ENCODE measurements around the gene IQCC. TPM values are rescaled to one million over a fixed set of nuclear protein-coding genes. Genes with fewer than 3 reads are reported as not detected.

The IQCC gene
- total and polyA plus RNA-seq, 7 donors = 0.60 to 3.9 (median 1.8) TPM

DNA sequence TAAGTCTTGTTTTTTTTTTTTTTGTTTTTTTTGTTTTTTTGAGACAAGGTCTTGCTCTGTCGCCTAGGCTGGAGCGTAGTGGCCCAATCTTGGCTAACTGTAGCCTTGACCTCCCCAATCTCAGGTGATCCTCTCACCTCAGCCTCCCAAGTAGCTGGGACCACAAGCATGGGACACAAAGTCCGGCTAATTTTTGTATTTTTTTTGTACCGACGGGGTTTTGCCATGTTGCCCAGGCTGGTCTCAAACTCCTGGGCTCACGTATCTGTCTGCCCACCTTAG, 51.7 kb downstream of the IQCC start:
- no peaks in the 10 kb centered on the region for H3K9me3 ChIP-seq
- peaks cover 0 to 14% (median 5%) of the 10 kb centered on the region in 4 donors for H3K4me1 ChIP-seq
- no peaks in the 10 kb centered on the region for H3K36me3 ChIP-seq
- no peak for DNase-seq
- H3K27me3 ChIP-seq = no peaks in the 10 kb centered on the region
- no peak overlapping the region for H3K4me3 ChIP-seq
- TF ChIP-seq EP300 (IDR thresholded peaks at IDR 0.05) = no peak
- TF ChIP-seq, protein P1, sequence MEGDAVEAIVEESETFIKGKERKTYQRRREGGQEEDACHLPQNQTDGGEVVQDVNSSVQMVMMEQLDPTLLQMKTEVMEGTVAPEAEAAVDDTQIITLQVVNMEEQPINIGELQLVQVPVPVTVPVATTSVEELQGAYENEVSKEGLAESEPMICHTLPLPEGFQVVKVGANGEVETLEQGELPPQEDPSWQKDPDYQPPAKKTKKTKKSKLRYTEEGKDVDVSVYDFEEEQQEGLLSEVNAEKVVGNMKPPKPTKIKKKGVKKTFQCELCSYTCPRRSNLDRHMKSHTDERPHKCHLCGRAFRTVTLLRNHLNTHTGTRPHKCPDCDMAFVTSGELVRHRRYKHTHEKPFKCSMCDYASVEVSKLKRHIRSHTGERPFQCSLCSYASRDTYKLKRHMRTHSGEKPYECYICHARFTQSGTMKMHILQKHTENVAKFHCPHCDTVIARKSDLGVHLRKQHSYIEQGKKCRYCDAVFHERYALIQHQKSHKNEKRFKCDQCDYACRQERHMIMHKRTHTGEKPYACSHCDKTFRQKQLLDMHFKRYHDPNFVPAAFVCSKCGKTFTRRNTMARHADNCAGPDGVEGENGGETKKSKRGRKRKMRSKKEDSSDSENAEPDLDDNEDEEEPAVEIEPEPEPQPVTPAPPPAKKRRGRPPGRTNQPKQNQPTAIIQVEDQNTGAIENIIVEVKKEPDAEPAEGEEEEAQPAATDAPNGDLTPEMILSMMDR (IDR thresholded peaks at IDR 0.05) = no peak
- TF ChIP-seq POLR2A (IDR thresholded peaks at IDR 0.05) = no peak
- TF ChIP-seq POLR2AphosphoS5 (IDR thresholded peaks at IDR 0.05) = no peak
- no peak overlapping the region for H3K27ac ChIP-seq
- intact Hi-C loops (cut with DNase I) = no loop called here
- 88 to 93% methylated on average over 6 of the region's 6 CpGs for WGBS, 2 donors

Other genes starting within 250 kb of the IQCC start
- 10 to 100 TPM; 67.2 to 80.6 (median 73.6) TPM for gene KHDRBS1, start 191.8 kb upstream of the IQCC start, total RNA-seq
- 10 to 100 TPM; 58.0 to 83.7 (median 66.1) TPM for gene KHDRBS1, start 191.8 kb upstream of the IQCC start, polyA plus RNA-seq
- 1 to 10 TPM; 2.0 to 6.7 (median 3.7) TPM for gene TMEM39B, start 132.7 kb upstream of the IQCC start, total RNA-seq
- gene TMEM39B, start 132.7 kb upstream of the IQCC start, polyA plus RNA-seq = 10 to 100 TPM in 1 of 3 donors, 1 to 10 TPM in 2; 3.6 to 11.9 (median 3.7) TPM
- gene KPNA6, start 97.6 kb upstream of the IQCC start, total RNA-seq = 10 to 100 TPM; 33.4 to 47.0 (median 41.6) TPM
- 10 to 100 TPM in 1 of 3 donors, 1 to 10 TPM in 2; 6.0 to 15.3 (median 9.5) TPM for gene KPNA6, start 97.6 kb upstream of the IQCC start, polyA plus RNA-seq
- gene TXLNA, start 26.0 kb upstream of the IQCC start, total RNA-seq = 10 to 100 TPM; 28.9 to 46.7 (median 36.7) TPM
- 10 to 100 TPM in 2 of 3 donors, 1 to 10 TPM in 1; 9.0 to 35.4 (median 11.6) TPM for gene TXLNA, start 26.0 kb upstream of the IQCC start, polyA plus RNA-seq
- 10 to 100 TPM in 1 of 4 donors, 1 to 10 TPM in 3; 3.9 to 15.0 (median 6.9) TPM for gene CCDC28B, start 5.1 kb upstream of the IQCC start, total RNA-seq
- gene CCDC28B, start 5.1 kb upstream of the IQCC start, polyA plus RNA-seq = 1 to 10 TPM; 3.7 to 9.3 (median 4.2) TPM
- gene DCDC2B, start 3.4 kb downstream of the IQCC start, total RNA-seq = not detected
- under 1 TPM in 1 of 3 donors, not detected in 2; 0.04 TPM for gene DCDC2B, start 3.4 kb downstream of the IQCC start, polyA plus RNA-seq
- 10 to 100 TPM in 2 of 4 donors, 1 to 10 TPM in 2; 6.4 to 20.8 (median 10.1) TPM for gene TMEM234, start 16.7 kb downstream of the IQCC start, total RNA-seq
- gene TMEM234, start 16.7 kb downstream of the IQCC start, polyA plus RNA-seq = 10 to 100 TPM in 1 of 3 donors, 1 to 10 TPM in 2; 4.4 to 23.1 (median 7.2) TPM
- 100 to 1,000 TPM; 163 to 178 (median 171) TPM for gene EIF3I, start 16.7 kb downstream of the IQCC start, total RNA-seq
- gene EIF3I, start 16.7 kb downstream of the IQCC start, polyA plus RNA-seq = 100 to 1,000 TPM; 171 to 226 (median 185) TPM
- gene FAM167B, start 41.6 kb downstream of the IQCC start, total RNA-seq = 1 to 10 TPM in 2 of 4 donors, under 1 TPM in 1, not detected in 1; 0.71 to 3.0 (median 2.2) TPM
- gene FAM167B, start 41.6 kb downstream of the IQCC start, polyA plus RNA-seq = 1 to 10 TPM; 3.0 to 9.0 (median 3.6) TPM
- under 1 TPM in 3 of 4 donors, not detected in 1; 0.36 to 0.81 (median 0.49) TPM for gene LCK, start 45.6 kb downstream of the IQCC start, total RNA-seq
- gene LCK, start 45.6 kb downstream of the IQCC start, polyA plus RNA-seq = 10 to 100 TPM in 1 of 3 donors, 1 to 10 TPM in 1, under 1 TPM in 1; 0.92 to 37.3 (median 1.8) TPM
- gene HDAC1, start 86.4 kb downstream of the IQCC start, total RNA-seq = 10 to 100 TPM; 47.1 to 68.0 (median 55.6) TPM
- gene HDAC1, start 86.4 kb downstream of the IQCC start, polyA plus RNA-seq = 100 to 1,000 TPM; 163 to 215 (median 180) TPM
- gene MARCKSL1, start 130.6 kb downstream of the IQCC start, total RNA-seq = 1 to 10 TPM; 4.1 to 9.7 (median 6.6) TPM
- gene MARCKSL1, start 130.6 kb downstream of the IQCC start, polyA plus RNA-seq = 100 to 1,000 TPM; 120 to 158 (median 141) TPM
- 10 to 100 TPM in 1 of 4 donors, 1 to 10 TPM in 3; 3.5 to 13.8 (median 5.6) TPM for gene FAM229A, start 156.8 kb downstream of the IQCC start, total RNA-seq
- gene FAM229A, start 156.8 kb downstream of the IQCC start, polyA plus RNA-seq = 1 to 10 TPM in 2 of 3 donors, under 1 TPM in 1; 0.60 to 7.5 (median 1.2) TPM
- 1 to 10 TPM in 3 of 4 donors, not detected in 1; 1.5 to 2.2 (median 2.1) TPM for gene TSSK3, start 156.9 kb downstream of the IQCC start, total RNA-seq
- 1 to 10 TPM in 1 of 3 donors, not detected in 2; 1.1 TPM for gene TSSK3, start 156.9 kb downstream of the IQCC start, polyA plus RNA-seq
- 10 to 100 TPM; 52.8 to 76.7 (median 62.1) TPM for gene BSDC1, start 188.8 kb downstream of the IQCC start, total RNA-seq
- gene BSDC1, start 188.8 kb downstream of the IQCC start, polyA plus RNA-seq = 10 to 100 TPM; 46.2 to 52.0 (median 50.7) TPM